ENCODE measurements around the gene CNGA3.

- TF ChIP-seq CTCF (IDR thresholded peaks at IDR 0.05): no peak
- TF ChIP-seq POLR2A (IDR thresholded peaks at IDR 0.05): no peak
Observed at GRCh38 chr2:98380203-98380535, 33.9 kb downstream of the CNGA3 start.
